ENCODE measurements around the gene RNF182. TPM values are rescaled to one million over a fixed set of nuclear protein-coding genes. Genes with fewer than 3 reads are reported as not detected.

The RNF182 gene
- total RNA-seq, 4 donors from 2014 or later = 1.3 to 4.5 (median 3.0) TPM

DNA sequence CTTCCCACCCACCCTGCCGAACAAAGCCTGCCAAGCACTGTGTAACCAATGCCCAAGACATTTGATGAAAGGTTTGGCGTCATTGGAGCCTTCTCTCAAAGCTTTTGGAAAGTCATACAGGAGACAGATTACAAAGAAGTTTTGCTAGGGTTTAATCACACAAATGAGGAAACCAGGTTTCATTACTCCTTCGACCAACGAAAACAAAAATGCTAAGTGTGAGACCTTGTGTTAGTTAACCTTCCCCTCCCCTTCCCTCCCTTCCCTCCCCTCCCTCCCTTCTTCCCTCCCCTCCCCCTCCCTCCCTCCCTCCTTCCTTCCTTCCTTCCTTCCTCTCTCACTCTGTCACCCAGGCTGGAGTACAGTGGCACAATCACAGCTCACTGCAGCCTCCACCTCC lies 96.7 kb downstream of the RNF182 start:
- WGBS, 2 donors = 58 to 64% methylated on average over 4 of the region's 4 CpGs
- Histone ChIP-seq H3K36me3 (no peaks in the 10 kb centered on the region), H3K27ac (no peak overlapping the region), H3K9me3 (no peaks in the 10 kb centered on the region), H3K4me3 (replicated peaks in 1 of 3) (no peak overlapping the region), H3K27me3 (no peaks in the 10 kb centered on the region), H3K4me1 (no peaks in the 10 kb centered on the region)
- TF ChIP-seq POLR2A (IDR thresholded peaks at IDR 0.05) (no peak), CTCF (IDR thresholded peaks at IDR 0.05) (no peak)
- no peak for DNase-seq
- intact Hi-C loops (cut with DNase I) = no loop called here

DNA sequence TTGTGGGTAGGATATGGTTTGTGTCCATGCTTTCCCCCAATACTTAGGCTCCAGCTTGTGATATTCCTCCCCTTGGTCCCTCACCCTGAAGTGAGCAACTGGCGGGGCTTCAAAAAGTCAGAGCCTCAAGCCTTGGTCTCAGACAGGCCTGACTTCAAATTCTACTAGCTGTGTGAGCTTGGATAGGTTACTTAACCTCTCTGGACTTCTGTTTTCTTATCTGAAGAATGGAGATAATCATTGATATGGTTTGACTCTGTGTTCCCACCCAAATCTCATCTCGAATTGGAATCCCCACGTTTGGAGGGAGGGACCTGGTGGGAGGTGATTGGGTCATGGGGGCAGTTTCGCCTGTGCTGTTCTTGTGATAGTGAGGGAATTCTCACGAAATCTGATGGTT lies 97.9 kb downstream of the RNF182 start:
- TF ChIP-seq CTCF (IDR thresholded peaks at IDR 0.05) = no peak
- TF ChIP-seq POLR2A (IDR thresholded peaks at IDR 0.05) = no peak
- DNase-seq = no peak
- no peak overlapping the region for H3K27ac ChIP-seq
- H3K9me3 ChIP-seq = no peaks in the 10 kb centered on the region
- no peaks in the 10 kb centered on the region for H3K36me3 ChIP-seq
- 95 to 97% methylated on average over 5 of the region's 5 CpGs for WGBS, 2 donors
- no peak overlapping the region for H3K4me3 ChIP-seq (replicated peaks in 1 of 3)
- H3K4me1 ChIP-seq = no peaks in the 10 kb centered on the region
- intact Hi-C loops (cut with DNase I) = no loop called here
- H3K27me3 ChIP-seq = no peaks in the 10 kb centered on the region

DNA sequence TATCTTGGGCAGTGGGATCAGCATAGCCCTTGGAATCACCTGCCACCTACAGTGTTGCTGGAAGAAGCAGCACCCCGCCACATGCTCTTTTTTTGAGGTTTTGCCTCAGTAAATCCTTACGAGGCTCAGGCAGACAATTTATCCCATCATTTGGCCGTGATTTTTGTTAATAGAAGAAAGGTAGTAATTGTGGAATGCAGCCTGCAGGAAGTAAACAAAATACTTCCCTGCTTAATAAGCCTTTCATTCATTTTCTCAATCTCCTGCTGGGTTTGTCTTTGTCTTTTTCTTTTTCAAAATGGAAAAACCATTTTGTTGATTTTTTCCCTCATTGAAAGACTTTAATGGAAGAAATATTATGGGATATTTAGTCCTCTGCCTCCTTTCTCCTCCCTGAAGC lies 99.1 kb downstream of the RNF182 start:
- intact Hi-C loops (cut with DNase I) = no loop called here
- no peaks in the 10 kb centered on the region for H3K4me1 ChIP-seq
- TF ChIP-seq POLR2A (IDR thresholded peaks at IDR 0.05) (no peak), CTCF (IDR thresholded peaks at IDR 0.05) (no peak)
- H3K36me3 ChIP-seq = no peaks in the 10 kb centered on the region
- DNase-seq = no peak
- H3K9me3 ChIP-seq = no peaks in the 10 kb centered on the region
- WGBS, 2 donors = 83 to 84% methylated on average over 3 of the region's 3 CpGs
- H3K27ac ChIP-seq = no peak overlapping the region
- no peak overlapping the region for H3K4me3 ChIP-seq (replicated peaks in 1 of 3)
- no peaks in the 10 kb centered on the region for H3K27me3 ChIP-seq

GRCh38 chr6:14025160-14025559 lies 100.4 kb downstream of the RNF182 start:
- Histone ChIP-seq H3K36me3 (no peaks in the 10 kb centered on the region), H3K4me3 (replicated peaks in 1 of 3) (no peak overlapping the region), H3K9me3 (no peaks in the 10 kb centered on the region), H3K27ac (no peak overlapping the region), H3K4me1 (no peaks in the 10 kb centered on the region), H3K27me3 (no peaks in the 10 kb centered on the region)
- 92% methylated on average over 8 of the region's 8 CpGs for WGBS, 2 donors
- no peak for DNase-seq
- TF ChIP-seq POLR2A (IDR thresholded peaks at IDR 0.05) = no peak
- no peak for TF ChIP-seq CTCF (IDR thresholded peaks at IDR 0.05)
- intact Hi-C loops (cut with DNase I) = no loop called here

DNA sequence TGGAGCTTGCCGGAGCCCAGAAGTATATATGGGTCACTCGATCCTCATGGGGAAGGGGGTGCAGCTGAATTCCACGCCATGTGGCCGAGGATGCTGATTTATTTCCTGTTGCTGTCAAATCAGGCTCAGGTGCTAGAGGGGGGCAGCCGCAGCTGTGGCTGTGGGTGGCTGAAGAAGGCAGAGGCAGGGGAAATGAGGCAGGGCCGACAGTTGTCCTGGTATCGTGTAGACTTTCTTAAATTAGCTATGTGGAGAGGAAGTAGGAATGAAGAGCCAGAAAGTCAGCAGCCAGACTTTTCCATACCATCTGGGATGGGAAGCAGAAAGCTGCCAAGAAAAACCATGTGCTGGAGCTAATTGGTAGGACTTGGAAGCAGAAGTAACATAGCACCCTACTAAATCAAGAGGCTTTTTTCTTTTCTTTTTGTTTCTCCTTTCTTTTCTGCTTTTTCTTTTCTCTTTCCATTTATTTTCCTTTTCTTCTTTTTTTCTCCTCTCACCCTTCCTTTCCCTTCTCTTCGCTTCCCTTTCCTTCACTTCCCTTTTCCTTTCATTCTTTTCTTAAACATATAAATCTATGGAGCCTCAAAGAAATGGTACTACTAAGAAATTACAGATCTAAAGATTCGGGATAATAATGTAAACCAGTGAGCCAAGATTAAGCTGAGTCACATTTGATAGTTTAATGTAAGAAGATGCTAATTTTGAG lies 102.2 kb downstream of the RNF182 start:
- no peak overlapping the region for H3K4me3 ChIP-seq (replicated peaks in 1 of 3)
- TF ChIP-seq POLR2A (IDR thresholded peaks at IDR 0.05) = no peak
- no peak for TF ChIP-seq CTCF (IDR thresholded peaks at IDR 0.05)
- no peak overlapping the region for H3K27ac ChIP-seq
- no peaks in the 10 kb centered on the region for H3K4me1 ChIP-seq
- H3K27me3 ChIP-seq = no peaks in the 10 kb centered on the region
- H3K36me3 ChIP-seq = no peaks in the 10 kb centered on the region
- no peak for DNase-seq
- no peaks in the 10 kb centered on the region for H3K9me3 ChIP-seq
- 77 to 80% methylated on average over 6 to 9 of the region's 9 CpGs for WGBS, 2 donors
- intact Hi-C loops (cut with DNase I) = no loop called here

Measured in thyroid gland (tissue), 4 donors.